ENCODE data around the gene UCP2. TPM values are rescaled to one million over a fixed set of nuclear protein-coding genes. Genes with fewer than 3 reads are reported as not detected.

Gene UCP2
- total and polyA plus RNA-seq, 2 donors (not counting 3 experiments of a cell fraction or from before 2014, with no cell fraction given): 16.5 to 24.0 TPM

DNA sequence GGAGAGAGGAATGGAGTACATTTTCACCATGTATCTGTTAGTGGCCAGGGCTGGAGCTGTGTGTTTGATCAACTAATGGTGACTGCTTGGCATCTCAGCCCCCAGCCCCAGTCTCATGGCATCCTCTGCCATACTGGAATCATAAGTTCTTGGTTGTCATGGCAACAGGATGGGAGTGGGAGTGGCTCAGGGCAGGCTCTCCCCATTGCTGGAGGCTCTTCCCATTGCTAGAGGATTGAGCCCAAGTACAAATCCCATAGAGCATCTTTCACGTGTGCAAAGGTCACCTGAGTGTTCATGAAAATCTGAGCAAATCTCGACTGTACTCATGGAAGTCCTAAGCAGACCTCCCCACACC is 16.9 kb downstream of the UCP2 start:
- H3K4me3 ChIP-seq (replicated peaks in 1 of 3; ENCODE audit: insufficient read depth in 1 of 3, low read depth in 1 of 3, low read length in 3 of 3): no peak overlapping the region
- TF ChIP-seq POLR2A (IDR thresholded peaks at IDR 0.05; ENCODE audit: low read depth, low read length) (no peak), MYC (IDR thresholded peaks at IDR 0.05; ENCODE audit: low read depth, low read length) (no peak), EZH2 (IDR thresholded peaks at IDR 0.05; ENCODE audit: borderline replicate concordance, low read depth, low read length, severe bottlenecking) (no peak), JUN (IDR thresholded peaks at IDR 0.05; ENCODE audit: borderline replicate concordance, insufficient read depth, insufficient read length, low read depth) (no peak), FOS (IDR thresholded peaks at IDR 0.05; ENCODE audit: borderline replicate concordance, insufficient read depth, low read length) (no peak), POLR2AphosphoS5 (IDR thresholded peaks at IDR 0.05; ENCODE audit: insufficient read depth, low read depth, low read length) (no peak), GATA2 (IDR thresholded peaks at IDR 0.05; ENCODE audit: insufficient read depth, insufficient read length, low read depth, low read length) (no peak)
- TF ChIP-seq, protein P1, sequence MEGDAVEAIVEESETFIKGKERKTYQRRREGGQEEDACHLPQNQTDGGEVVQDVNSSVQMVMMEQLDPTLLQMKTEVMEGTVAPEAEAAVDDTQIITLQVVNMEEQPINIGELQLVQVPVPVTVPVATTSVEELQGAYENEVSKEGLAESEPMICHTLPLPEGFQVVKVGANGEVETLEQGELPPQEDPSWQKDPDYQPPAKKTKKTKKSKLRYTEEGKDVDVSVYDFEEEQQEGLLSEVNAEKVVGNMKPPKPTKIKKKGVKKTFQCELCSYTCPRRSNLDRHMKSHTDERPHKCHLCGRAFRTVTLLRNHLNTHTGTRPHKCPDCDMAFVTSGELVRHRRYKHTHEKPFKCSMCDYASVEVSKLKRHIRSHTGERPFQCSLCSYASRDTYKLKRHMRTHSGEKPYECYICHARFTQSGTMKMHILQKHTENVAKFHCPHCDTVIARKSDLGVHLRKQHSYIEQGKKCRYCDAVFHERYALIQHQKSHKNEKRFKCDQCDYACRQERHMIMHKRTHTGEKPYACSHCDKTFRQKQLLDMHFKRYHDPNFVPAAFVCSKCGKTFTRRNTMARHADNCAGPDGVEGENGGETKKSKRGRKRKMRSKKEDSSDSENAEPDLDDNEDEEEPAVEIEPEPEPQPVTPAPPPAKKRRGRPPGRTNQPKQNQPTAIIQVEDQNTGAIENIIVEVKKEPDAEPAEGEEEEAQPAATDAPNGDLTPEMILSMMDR (IDR thresholded peaks at IDR 0.05; ENCODE audit: extremely low read depth in 1 of 2, insufficient read depth in 1 of 2, low read depth in 1 of 2, low read length in 2 of 2): no peak
- TF ChIP-seq, protein P2, sequence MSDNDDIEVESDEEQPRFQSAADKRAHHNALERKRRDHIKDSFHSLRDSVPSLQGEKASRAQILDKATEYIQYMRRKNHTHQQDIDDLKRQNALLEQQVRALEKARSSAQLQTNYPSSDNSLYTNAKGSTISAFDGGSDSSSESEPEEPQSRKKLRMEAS (IDR thresholded peaks at IDR 0.05; ENCODE audit: insufficient read depth, insufficient read length): no peak
- H4K20me1 ChIP-seq (replicated peaks; ENCODE audit: control insufficient read depth, extremely low read depth, insufficient read depth, low read length): no peaks in the 10 kb centered on the region
- H3K27ac ChIP-seq (ENCODE audit: insufficient read depth, low read depth, low read length): no peak overlapping the region
- H3K36me3 ChIP-seq (ENCODE audit: control insufficient read depth in 2 of 2, extremely low read depth in 1 of 2, insufficient read depth in 2 of 2, low read length in 2 of 2): no peaks in the 10 kb centered on the region
- dilution Hi-C loops (cut with MboI; ENCODE audit: extremely low pct_ligation_motif_present, low sequenced_read_pairs) (no loop called here), intact Hi-C loops (cut with micrococcal nuclease) (loop anchor here (2.0 to 10.0 kb wide), 2 partner anchors 17 to 129 kb away; partner anchors contain the start of gene UCP2)
- no peaks in the 10 kb centered on the region for H3K79me2 ChIP-seq (ENCODE audit: control insufficient read depth, insufficient read depth, low read length)
- peaks cover 0 to 2% of the 10 kb centered on the region in 2 experiments for H3K27me3 ChIP-seq (ENCODE audit: control insufficient read depth in 2 of 2, insufficient read depth in 2 of 2, low read length in 2 of 2)
- no peak overlapping the region for H3K4me2 ChIP-seq (ENCODE audit: insufficient read depth, low read length)
- H3K9ac ChIP-seq (replicated peaks; ENCODE audit: extremely low read depth, insufficient read depth, low read length): no peak overlapping the region
- ChIA-PET CTCF (no interaction called here), POLR2A (no interaction called here)
- H3K4me1 ChIP-seq (ENCODE audit: control insufficient read depth, extremely low read depth, insufficient read depth, low read length): no peaks in the 10 kb centered on the region
- no peaks in the 10 kb centered on the region for H3K9me1 ChIP-seq (replicated peaks; ENCODE audit: control insufficient read depth, extremely low read depth, insufficient read depth, low read length)
- BruUV-seq (replicated peaks): no TSS peak
- DNase-seq (ENCODE audit: low read depth, low spot score): no peak
- no peaks in the 10 kb centered on the region for H3K9me3 ChIP-seq (replicated peaks; ENCODE audit: control insufficient read depth, insufficient read depth, low read length)
- no peak overlapping the region for H2AFZ ChIP-seq (ENCODE audit: low read depth, low read length)
- FAIRE-seq: no peak
